ENCODE data around the gene TBX10.
A peak's percentile ranks its signal among the peaks of the same experiment; 100 is the strongest.

Gene TBX10

GRCh38 chr11:67610302-67610868 is 29.2 kb downstream of the TBX10 start:
- peaks cover 10% of the 10 kb centered on the region for H3K79me1 ChIP-seq (ENCODE audit: low read length)
- no peak overlapping the region for H4K12ac ChIP-seq (ENCODE audit: low read depth, low read length)
- H3K9ac ChIP-seq (ENCODE audit: low read length): no peak overlapping the region
- H3K27ac ChIP-seq (ENCODE audit: low read depth, low read length): no peak overlapping the region
- WGBS (ENCODE audit: extremely low coverage, insufficient coverage, insufficient read length): no CpG with 5 or more reads among the region's 15 CpGs
- H3K14ac ChIP-seq (ENCODE audit: low read length): no peak overlapping the region
- peaks cover 43 to 46% of the 10 kb centered on the region in 2 experiments for H3K36me3 ChIP-seq (ENCODE audit: control insufficient read depth in 1 of 2, insufficient read depth in 2 of 2, low read length in 2 of 2)
- peaks cover 2% of the 10 kb centered on the region for H3K9me3 ChIP-seq (ENCODE audit: insufficient read depth, low read depth, low read length)
- no peak overlapping the region for H3K23ac ChIP-seq (ENCODE audit: low read length)
- H4K91ac ChIP-seq (ENCODE audit: low read depth, low read length): no peak overlapping the region
- no peak overlapping the region for H2AK5ac ChIP-seq (ENCODE audit: low read length)
- H3K4ac ChIP-seq (ENCODE audit: low read depth, low read length): no peak overlapping the region
- H3K4me1 ChIP-seq (ENCODE audit: control insufficient read depth in 1 of 2, insufficient read depth in 2 of 2, low read length in 2 of 2): peaks cover 18 to 20% of the 10 kb centered on the region in 2 experiments
- no peak overlapping the region for H3K4me2 ChIP-seq (ENCODE audit: low read length)
- H3K4me3 ChIP-seq (ENCODE audit: low read depth, low read length): no peak overlapping the region
- no peak overlapping the region for H2BK12ac ChIP-seq (ENCODE audit: low read length)
- H3K79me2 ChIP-seq (ENCODE audit: control insufficient read depth, insufficient read depth, low read length, poor library complexity): peaks cover 3% of the 10 kb centered on the region
- H2BK120ac ChIP-seq (ENCODE audit: insufficient read depth, low read length, poor library complexity): no peak overlapping the region
- no peak overlapping the region for H4K8ac ChIP-seq (ENCODE audit: low read depth, low read length)
- no peak overlapping the region for H2AFZ ChIP-seq (ENCODE audit: insufficient read depth, low read length, poor library complexity)
- H3K18ac ChIP-seq (ENCODE audit: low read length): no peak overlapping the region
- H3K27me3 ChIP-seq (ENCODE audit: insufficient read depth, low read length): no peaks in the 10 kb centered on the region
- no peak overlapping the region for H2BK5ac ChIP-seq (ENCODE audit: low read depth, low read length, poor library complexity)
- DNase-seq: no peak

- H4K8ac ChIP-seq (ENCODE audit: low read depth, low read length): no peak overlapping the region
- peaks cover 3% of the 10 kb centered on the region for H3K79me2 ChIP-seq (ENCODE audit: control insufficient read depth, insufficient read depth, low read length, poor library complexity)
- no peak overlapping the region for H2AFZ ChIP-seq (ENCODE audit: insufficient read depth, low read length, poor library complexity)
- H3K4ac ChIP-seq (ENCODE audit: low read depth, low read length): no peak overlapping the region
- no CpG with 5 or more reads among the region's 10 CpGs for WGBS (ENCODE audit: extremely low coverage, insufficient coverage, insufficient read length)
- H3K9ac ChIP-seq (ENCODE audit: low read length): no peak overlapping the region
- DNase-seq: no peak
- H3K14ac ChIP-seq (ENCODE audit: low read length): no peak overlapping the region
- no peak overlapping the region for H3K23ac ChIP-seq (ENCODE audit: low read length)
- H3K4me2 ChIP-seq (ENCODE audit: low read length): no peak overlapping the region
- peaks cover 10% of the 10 kb centered on the region for H3K79me1 ChIP-seq (ENCODE audit: low read length)
- H3K4me1 ChIP-seq (ENCODE audit: control insufficient read depth in 1 of 2, insufficient read depth in 2 of 2, low read length in 2 of 2): peaks cover 16 to 18% of the 10 kb centered on the region in 2 experiments
- no peak overlapping the region for H3K4me3 ChIP-seq (ENCODE audit: low read depth, low read length)
- H3K27me3 ChIP-seq (ENCODE audit: insufficient read depth, low read length): no peaks in the 10 kb centered on the region
- H3K36me3 ChIP-seq (ENCODE audit: control insufficient read depth in 1 of 2, insufficient read depth in 2 of 2, low read length in 2 of 2): peaks cover 43 to 46% of the 10 kb centered on the region in 2 experiments
- H4K91ac ChIP-seq (ENCODE audit: low read depth, low read length): no peak overlapping the region
- no peak overlapping the region for H2AK5ac ChIP-seq (ENCODE audit: low read length)
- no peak overlapping the region for H3K18ac ChIP-seq (ENCODE audit: low read length)
- H3K9me3 ChIP-seq (ENCODE audit: insufficient read depth, low read depth, low read length): peaks cover 2% of the 10 kb centered on the region
- H3K27ac ChIP-seq (ENCODE audit: low read depth, low read length): no peak overlapping the region
- no peak overlapping the region for H2BK120ac ChIP-seq (ENCODE audit: insufficient read depth, low read length, poor library complexity)
- H4K12ac ChIP-seq (ENCODE audit: low read depth, low read length): no peak overlapping the region
- H2BK5ac ChIP-seq (ENCODE audit: low read depth, low read length, poor library complexity): no peak overlapping the region
- H2BK12ac ChIP-seq (ENCODE audit: low read length): no peak overlapping the region
Measured at GRCh38 chr11:67609316-67609715, 30.2 kb downstream of the TBX10 start.

GRCh38 chr11:67608486-67608885 is 31.1 kb downstream of the TBX10 start:
- H3K9me3 ChIP-seq (ENCODE audit: insufficient read depth, low read depth, low read length): peaks cover 2% of the 10 kb centered on the region
- peaks cover 10 to 12% of the 10 kb centered on the region in 2 experiments for H3K4me1 ChIP-seq (ENCODE audit: control insufficient read depth in 1 of 2, insufficient read depth in 2 of 2, low read length in 2 of 2)
- no peak overlapping the region for H4K8ac ChIP-seq (ENCODE audit: low read depth, low read length)
- no peak overlapping the region for H3K18ac ChIP-seq (ENCODE audit: low read length)
- no peak overlapping the region for H3K23ac ChIP-seq (ENCODE audit: low read length)
- no peak overlapping the region for H4K12ac ChIP-seq (ENCODE audit: low read depth, low read length)
- H3K36me3 ChIP-seq (ENCODE audit: control insufficient read depth in 1 of 2, insufficient read depth in 2 of 2, low read length in 2 of 2): peaks cover 43 to 46% of the 10 kb centered on the region in 2 experiments
- H2BK120ac ChIP-seq (ENCODE audit: insufficient read depth, low read length, poor library complexity): no peak overlapping the region
- peaks cover 3% of the 10 kb centered on the region for H3K79me2 ChIP-seq (ENCODE audit: control insufficient read depth, insufficient read depth, low read length, poor library complexity)
- H3K4me2 ChIP-seq (ENCODE audit: low read length): no peak overlapping the region
- no peaks in the 10 kb centered on the region for H3K27me3 ChIP-seq (ENCODE audit: insufficient read depth, low read length)
- H2BK12ac ChIP-seq (ENCODE audit: low read length): no peak overlapping the region
- H2AK5ac ChIP-seq (ENCODE audit: low read length): no peak overlapping the region
- H2AFZ ChIP-seq (ENCODE audit: insufficient read depth, low read length, poor library complexity): no peak overlapping the region
- DNase-seq: no peak
- WGBS (ENCODE audit: extremely low coverage, insufficient coverage, insufficient read length): no CpG with 5 or more reads among the region's 8 CpGs
- no peak overlapping the region for H3K4me3 ChIP-seq (ENCODE audit: low read depth, low read length)
- H2BK5ac ChIP-seq (ENCODE audit: low read depth, low read length, poor library complexity): no peak overlapping the region
- H3K9ac ChIP-seq (ENCODE audit: low read length): no peak overlapping the region
- H4K91ac ChIP-seq (ENCODE audit: low read depth, low read length): no peak overlapping the region
- H3K79me1 ChIP-seq (ENCODE audit: low read length): peaks cover 6% of the 10 kb centered on the region
- H3K27ac ChIP-seq (ENCODE audit: low read depth, low read length): no peak overlapping the region
- no peak overlapping the region for H3K14ac ChIP-seq (ENCODE audit: low read length)
- H3K4ac ChIP-seq (ENCODE audit: low read depth, low read length): no peak overlapping the region

GRCh38 chr11:67607507-67607906 is 32.1 kb downstream of the TBX10 start:
- Histone ChIP-seq H3K9me3 (ENCODE audit: insufficient read depth, low read depth, low read length) (peaks cover 3% of the 10 kb centered on the region), H3K79me2 (ENCODE audit: control insufficient read depth, insufficient read depth, low read length, poor library complexity) (peaks cover 3% of the 10 kb centered on the region), H4K8ac (ENCODE audit: low read depth, low read length) (peak overlapping the region; percentile 95), H3K36me3 (ENCODE audit: control insufficient read depth in 1 of 2, insufficient read depth in 2 of 2, low read length in 2 of 2) (peaks cover 34 to 37% of the 10 kb centered on the region in 2 experiments), H3K79me1 (ENCODE audit: low read length) (peaks cover 6% of the 10 kb centered on the region), H2AK5ac (ENCODE audit: low read length) (no peak overlapping the region), H3K14ac (ENCODE audit: low read length) (no peak overlapping the region), H4K12ac (ENCODE audit: low read depth, low read length) (peak overlapping the region; percentile 12), H2BK5ac (ENCODE audit: low read depth, low read length, poor library complexity) (no peak overlapping the region), H3K27me3 (ENCODE audit: insufficient read depth, low read length) (no peaks in the 10 kb centered on the region), H4K91ac (ENCODE audit: low read depth, low read length) (no peak overlapping the region), H3K9ac (ENCODE audit: low read length) (peak overlapping the region; percentile 90), H3K4me1 (ENCODE audit: control insufficient read depth in 1 of 2, insufficient read depth in 2 of 2, low read length in 2 of 2) (peaks cover 8 to 11% of the 10 kb centered on the region in 2 experiments), H3K23ac (ENCODE audit: low read length) (no peak overlapping the region), H3K4me2 (ENCODE audit: low read length) (peak overlapping the region; percentile 98), H2BK12ac (ENCODE audit: low read length) (no peak overlapping the region), H3K4ac (ENCODE audit: low read depth, low read length) (peak overlapping the region; percentile 81), H2BK120ac (ENCODE audit: insufficient read depth, low read length, poor library complexity) (no peak overlapping the region), H3K18ac (ENCODE audit: low read length) (no peak overlapping the region), H2AFZ (ENCODE audit: insufficient read depth, low read length, poor library complexity) (no peak overlapping the region), H3K27ac (ENCODE audit: low read depth, low read length) (no peak overlapping the region), H3K4me3 (ENCODE audit: low read depth, low read length) (peak overlapping the region; percentile 93)
- no peak for DNase-seq
- no CpG with 5 or more reads among the region's 9 CpGs for WGBS (ENCODE audit: extremely low coverage, insufficient coverage, insufficient read length)
